SK-N-SH treated with all-trans-retinoic acid at 6 μM for 48 hours (cell line): ENCODE results near the gene PRPF4.

Experiments
- PATZ1 ChIP-seq: fragments of 250-450 bp; sonication (Bioruptor Pico); IDR thresholded peaks from 2 replicates; pipeline ENCODE4 v1.8.0; 2020; ENCODE audit warnings: mild to moderate bottlenecking, moderate library complexity, borderline replicate concordance
- TF ChIP-seq, protein P1 (sequence below): fragments of 250-450 bp; sonication (Bioruptor Pico); IDR thresholded peaks from 2 replicates; pipeline ENCODE4 v1.5.0; 2020; ENCODE audit warnings: mild to moderate bottlenecking, moderate library complexity

DNA sequence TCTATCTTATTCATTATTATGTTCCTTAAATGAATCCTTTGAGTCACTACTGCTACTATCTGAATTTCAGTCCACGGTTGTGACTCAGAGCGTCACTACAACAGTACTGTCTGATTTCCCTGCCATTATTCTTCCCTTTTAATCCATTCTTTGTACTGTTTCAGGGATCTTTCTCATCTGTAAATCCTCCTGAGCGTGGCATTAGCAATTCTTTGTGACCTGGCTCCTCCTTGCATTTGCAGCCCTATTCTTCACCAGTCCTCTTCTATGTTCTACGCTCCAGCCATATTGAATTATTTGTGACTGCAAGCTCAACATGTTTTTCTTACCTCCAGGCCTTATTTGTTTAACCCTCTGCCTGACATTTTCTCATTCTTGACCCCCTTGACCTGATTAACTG, 5.9 kb downstream of the PRPF4 start:
- no peak for TF ChIP-seq PATZ1 (CRISPR knock-in tag)
- TF ChIP-seq, protein P1, sequence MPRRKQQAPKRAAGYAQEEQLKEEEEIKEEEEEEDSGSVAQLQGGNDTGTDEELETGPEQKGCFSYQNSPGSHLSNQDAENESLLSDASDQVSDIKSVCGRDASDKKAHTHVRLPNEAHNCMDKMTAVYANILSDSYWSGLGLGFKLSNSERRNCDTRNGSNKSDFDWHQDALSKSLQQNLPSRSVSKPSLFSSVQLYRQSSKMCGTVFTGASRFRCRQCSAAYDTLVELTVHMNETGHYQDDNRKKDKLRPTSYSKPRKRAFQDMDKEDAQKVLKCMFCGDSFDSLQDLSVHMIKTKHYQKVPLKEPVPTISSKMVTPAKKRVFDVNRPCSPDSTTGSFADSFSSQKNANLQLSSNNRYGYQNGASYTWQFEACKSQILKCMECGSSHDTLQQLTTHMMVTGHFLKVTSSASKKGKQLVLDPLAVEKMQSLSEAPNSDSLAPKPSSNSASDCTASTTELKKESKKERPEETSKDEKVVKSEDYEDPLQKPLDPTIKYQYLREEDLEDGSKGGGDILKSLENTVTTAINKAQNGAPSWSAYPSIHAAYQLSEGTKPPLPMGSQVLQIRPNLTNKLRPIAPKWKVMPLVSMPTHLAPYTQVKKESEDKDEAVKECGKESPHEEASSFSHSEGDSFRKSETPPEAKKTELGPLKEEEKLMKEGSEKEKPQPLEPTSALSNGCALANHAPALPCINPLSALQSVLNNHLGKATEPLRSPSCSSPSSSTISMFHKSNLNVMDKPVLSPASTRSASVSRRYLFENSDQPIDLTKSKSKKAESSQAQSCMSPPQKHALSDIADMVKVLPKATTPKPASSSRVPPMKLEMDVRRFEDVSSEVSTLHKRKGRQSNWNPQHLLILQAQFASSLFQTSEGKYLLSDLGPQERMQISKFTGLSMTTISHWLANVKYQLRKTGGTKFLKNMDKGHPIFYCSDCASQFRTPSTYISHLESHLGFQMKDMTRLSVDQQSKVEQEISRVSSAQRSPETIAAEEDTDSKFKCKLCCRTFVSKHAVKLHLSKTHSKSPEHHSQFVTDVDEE: no peak
